H9 (cell line): ENCODE measurements around the gene CGA. TPM values are rescaled to one million over a fixed set of nuclear protein-coding genes. Genes with fewer than 3 reads are reported as not detected.

Experiments used
- DNase-seq: peaks from one replicate; pipeline ENCODE4 v3.0.0-alpha.2; 2017
- H2AFZ ChIP-seq: one replicate; pipeline ENCODE4 v1.6.1; 2013; ENCODE audit warnings: mild to moderate bottlenecking, low read length, control low read depth, moderate library complexity
- H2AK5ac ChIP-seq: 2 replicates; pipeline ENCODE4 v1.6.1; 2013; ENCODE audit warnings: low read length, control low read depth, mixed read lengths; ENCODE audit not compliant: insufficient read length
- H2BK120ac ChIP-seq: one replicate; pipeline ENCODE4 v1.6.1; 2013; ENCODE audit warnings: low read depth, mild to moderate bottlenecking, low read length, control low read depth, inconsistent platforms; ENCODE audit not compliant: poor library complexity, severe bottlenecking
- H2BK12ac ChIP-seq: 2 replicates; pipeline ENCODE4 v1.6.1; 2013; ENCODE audit warnings: low read length, control low read depth, mixed read lengths, low read depth; ENCODE audit not compliant: insufficient read length
- H2BK15ac ChIP-seq: 2 replicates; pipeline ENCODE4 v1.6.1; 2013; ENCODE audit warnings: low read depth, low read length, control low read depth
- H2BK20ac ChIP-seq: one replicate; pipeline ENCODE4 v1.6.1; 2013; ENCODE audit warnings: low read depth, mild to moderate bottlenecking, low read length, control low read depth, inconsistent platforms; ENCODE audit not compliant: poor library complexity, severe bottlenecking
- H2BK5ac ChIP-seq: 2 replicates; pipeline ENCODE4 v1.6.1; 2013; ENCODE audit warnings: low read length, control low read depth, mixed read lengths; ENCODE audit not compliant: insufficient read length
- H3K14ac ChIP-seq: 2 replicates; pipeline ENCODE4 v1.6.1; 2013; ENCODE audit warnings: low read length, control low read depth; ENCODE audit not compliant: insufficient read depth
- H3K18ac ChIP-seq: 2 replicates; pipeline ENCODE4 v1.6.1; 2013; ENCODE audit warnings: low read depth, mild to moderate bottlenecking, mixed read lengths, low read length, control low read depth; ENCODE audit not compliant: insufficient read length
- H3K23ac ChIP-seq: 2 replicates; pipeline ENCODE4 v1.6.1; 2013; ENCODE audit warnings: low read length, control low read depth, mixed read lengths, low read depth; ENCODE audit not compliant: insufficient read length
- H3K23me2 ChIP-seq: 2 replicates; pipeline ENCODE4 v1.6.1; 2013; ENCODE audit warnings: low read depth, mild to moderate bottlenecking, mixed read lengths, low read length, control low read depth; ENCODE audit not compliant: insufficient read length, poor library complexity, severe bottlenecking
- H3K27ac ChIP-seq: 2 replicates; pipeline ENCODE4 v1.5.1; 2013; ENCODE audit warnings: low read length, control low read depth, mixed read lengths, low read depth; ENCODE audit not compliant: insufficient read length
- H3K27me3 ChIP-seq: 2 replicates; pipeline ENCODE4 v1.6.1; 2013; ENCODE audit warnings: low read length, control low read depth, inconsistent platforms; ENCODE audit not compliant: insufficient read depth
- H3K4ac ChIP-seq: 2 replicates; pipeline ENCODE4 v1.6.1; 2013; ENCODE audit warnings: low read depth, mild to moderate bottlenecking, control low read depth, inconsistent platforms, low read length, moderate library complexity
- H3K4me1 ChIP-seq: 2 replicates; pipeline ENCODE4 v1.6.1; 2013; ENCODE audit warnings: low read length, control low read depth, inconsistent platforms; ENCODE audit not compliant: insufficient read depth
- H3K4me2 ChIP-seq: 2 replicates; pipeline ENCODE4 v1.6.1; 2013; ENCODE audit warnings: low read length, control low read depth, mixed read lengths; ENCODE audit not compliant: insufficient read length, insufficient read depth
- H3K56ac ChIP-seq: 2 replicates; pipeline ENCODE4 v1.6.1; 2013; ENCODE audit warnings: low read depth, mild to moderate bottlenecking, mixed read lengths, low read length, control low read depth; ENCODE audit not compliant: insufficient read length
- H3K79me1 ChIP-seq: 2 replicates; pipeline ENCODE4 v1.6.1; 2013; ENCODE audit warnings: low read depth, mild to moderate bottlenecking, moderate library complexity, low read length, control low read depth, inconsistent platforms; ENCODE audit not compliant: insufficient read depth, poor library complexity, severe bottlenecking
- H3K79me2 ChIP-seq: 2 replicates; pipeline ENCODE4 v1.6.1; 2013; ENCODE audit warnings: low read length, control low read depth, inconsistent platforms; ENCODE audit not compliant: insufficient read depth
- H3K9ac ChIP-seq: 2 replicates; pipeline ENCODE4 v1.6.1; 2013; ENCODE audit warnings: low read length, control low read depth, mixed read lengths; ENCODE audit not compliant: insufficient read length; ENCODE audit errors: extremely low read depth
- H3K9me3 ChIP-seq: one replicate; pipeline ENCODE4 v1.6.1; 2013; ENCODE audit warnings: low read depth, low read length, inconsistent platforms; ENCODE audit not compliant: control insufficient read depth
- H3T11ph ChIP-seq: one replicate; pipeline ENCODE4 v1.6.1; 2013; ENCODE audit warnings: mild to moderate bottlenecking, low read length, control low read depth, inconsistent platforms
- H4K20me1 ChIP-seq: one replicate; pipeline ENCODE4 v1.6.1; 2013; ENCODE audit not compliant: control insufficient read depth, insufficient read length, insufficient read depth
- H4K5ac ChIP-seq: 2 replicates; pipeline ENCODE4 v1.6.1; 2013; ENCODE audit warnings: low read depth, mild to moderate bottlenecking, mixed read lengths, low read length, control low read depth; ENCODE audit not compliant: insufficient read length
- H4K8ac ChIP-seq: replicated peaks from 2 replicates; pipeline ENCODE4 v1.6.1; 2013; ENCODE audit warnings: low read length, control low read depth, mixed read lengths, low read depth; ENCODE audit not compliant: insufficient read length
- H4K91ac ChIP-seq: 2 replicates; pipeline ENCODE4 v1.6.1; 2013; ENCODE audit warnings: low read depth, mild to moderate bottlenecking, moderate library complexity, mixed read lengths, low read length, control low read depth; ENCODE audit not compliant: insufficient read length
- H3K27ac Mint-ChIP-seq, 3 experiments: 2 replicates in 2 of 3; 3 replicates in 1 of 3; pipeline ENCODE4 v1.8.0; 2020 to 2021; ENCODE audit warnings: mixed read lengths in 3 of 3, mild to moderate bottlenecking in 1 of 3, moderate library complexity in 1 of 3
- H3K27me3 Mint-ChIP-seq: 2 replicates; pipeline ENCODE4 v1.8.0; 2021; ENCODE audit warnings: low read depth, mild to moderate bottlenecking, moderate library complexity, mixed read lengths
- H3K36me3 Mint-ChIP-seq, 3 experiments: 2 replicates in 2 of 3; 3 replicates in 1 of 3; pipeline ENCODE4 v1.8.0; 2020 to 2021; ENCODE audit warnings: low read depth in 3 of 3, mixed read lengths in 3 of 3; ENCODE audit not compliant: insufficient read depth in 1 of 3
- H3K4me1 Mint-ChIP-seq, 2 experiments: 2 replicates each; pipeline ENCODE4 v1.8.0; 2020; ENCODE audit warnings: mixed read lengths in 2 of 2
- H3K4me3 Mint-ChIP-seq, 2 experiments: 2 replicates in 1 of 2; 3 replicates in 1 of 2; pipeline ENCODE4 v1.8.0; 2020 to 2021; ENCODE audit warnings: mild to moderate bottlenecking in 2 of 2, mixed read lengths in 2 of 2, moderate library complexity in 1 of 2
- H3K9me3 Mint-ChIP-seq, 2 experiments: 2 replicates in 1 of 2; 3 replicates in 1 of 2; pipeline ENCODE4 v1.8.0; 2020; ENCODE audit warnings: mild to moderate bottlenecking in 2 of 2, mixed read lengths in 2 of 2, moderate library complexity in 1 of 2
- WGBS: extraction: QIAGEN DNeasy Blood & Tissue Kit; methylation state at CpG from one replicate; pipeline ENCODE4 v1.1.7; 2013; ENCODE audit warnings: missing lambda C conversion rate, low lambda C conversion rate, mixed read lengths; ENCODE audit not compliant: insufficient read length; ENCODE audit errors: extremely low coverage; 5-methylcytosine and 5-hydroxymethylcytosine counted together
- total RNA-seq: library from RNA; stranded (reverse); gene quantifications from 2 replicates; pipeline ENCODE4 v1.2.1, GENCODE V29; 2021
- TF ChIP-seq, protein P1 (sequence below): fragments of 200-600 bp; sonication (generic); conservative IDR thresholded peaks from 3 replicates; pipeline ENCODE4 v1.8.0; 2021; ENCODE audit warnings: antibody characterized with exemption, mild to moderate bottlenecking

The CGA gene
- total RNA-seq, 1 experiment from 2014 or later = not detected

DNA sequence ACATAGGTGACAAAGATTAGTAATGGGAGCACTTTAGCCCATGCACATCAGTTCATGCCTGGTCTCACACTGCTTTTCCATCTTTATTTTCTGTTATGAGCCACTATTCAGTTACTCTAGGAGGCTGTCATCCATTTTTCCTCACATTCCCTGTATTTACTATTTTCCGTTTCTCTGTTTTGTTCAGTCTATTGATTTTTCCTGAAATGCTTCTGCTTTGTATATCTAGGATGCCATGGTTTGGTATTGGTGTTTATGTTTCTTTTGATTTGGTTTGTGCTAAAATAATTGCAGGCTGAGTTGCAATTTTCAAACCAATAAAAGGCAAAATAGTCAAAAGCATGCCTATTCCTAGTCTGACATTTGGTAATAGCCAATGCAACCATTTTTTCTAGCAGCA, 31.6 kb upstream of the CGA start:
- Histone ChIP-seq H3K79me1 (no peaks in the 10 kb centered on the region), H2BK20ac (no peak overlapping the region), H4K5ac (no peak overlapping the region), H3K9ac (no peak overlapping the region), H3K14ac (no peak overlapping the region), H2BK12ac (no peak overlapping the region), H3K4me1 (no peaks in the 10 kb centered on the region), H4K91ac (no peak overlapping the region), H3K79me2 (no peaks in the 10 kb centered on the region), H3K27ac (no peak overlapping the region), H3K23ac (no peak overlapping the region), H3K4me2 (no peak overlapping the region), H3K23me2 (no peaks in the 10 kb centered on the region), H3T11ph (no peak overlapping the region), H2AK5ac (no peak overlapping the region), H3K27me3 (no peaks in the 10 kb centered on the region), H3K4ac (no peak overlapping the region), H3K56ac (no peak overlapping the region), H3K9me3 (no peaks in the 10 kb centered on the region), H3K18ac (no peak overlapping the region), H4K8ac (no peak overlapping the region), H2BK120ac (no peak overlapping the region), H4K20me1 (no peaks in the 10 kb centered on the region), H2BK5ac (no peak overlapping the region), H2AFZ (no peak overlapping the region), H2BK15ac (no peak overlapping the region)
- Mint-ChIP-seq H3K9me3 (peaks cover 0 to 10% of the 10 kb centered on the region in 2 experiments; a peak in 3 of 5 replicates), H3K4me3 (no peak overlapping the region; a peak in 1 of 5 replicates), H3K4me1 (no peaks in the 10 kb centered on the region), H3K27me3 (no peaks in the 10 kb centered on the region; the same call in 1 of the 2 replicates), H3K36me3 (0 out of 7 replicates have a peak, but pooled peaks cover 0 to 6% (median 2%) of the 10 kb centered on the region in 3 experiments), H3K27ac (no peak overlapping the region)
- DNase-seq = no peak
- no CpG with 5 or more reads among the region's 1 CpG for WGBS
- TF ChIP-seq, protein P1, sequence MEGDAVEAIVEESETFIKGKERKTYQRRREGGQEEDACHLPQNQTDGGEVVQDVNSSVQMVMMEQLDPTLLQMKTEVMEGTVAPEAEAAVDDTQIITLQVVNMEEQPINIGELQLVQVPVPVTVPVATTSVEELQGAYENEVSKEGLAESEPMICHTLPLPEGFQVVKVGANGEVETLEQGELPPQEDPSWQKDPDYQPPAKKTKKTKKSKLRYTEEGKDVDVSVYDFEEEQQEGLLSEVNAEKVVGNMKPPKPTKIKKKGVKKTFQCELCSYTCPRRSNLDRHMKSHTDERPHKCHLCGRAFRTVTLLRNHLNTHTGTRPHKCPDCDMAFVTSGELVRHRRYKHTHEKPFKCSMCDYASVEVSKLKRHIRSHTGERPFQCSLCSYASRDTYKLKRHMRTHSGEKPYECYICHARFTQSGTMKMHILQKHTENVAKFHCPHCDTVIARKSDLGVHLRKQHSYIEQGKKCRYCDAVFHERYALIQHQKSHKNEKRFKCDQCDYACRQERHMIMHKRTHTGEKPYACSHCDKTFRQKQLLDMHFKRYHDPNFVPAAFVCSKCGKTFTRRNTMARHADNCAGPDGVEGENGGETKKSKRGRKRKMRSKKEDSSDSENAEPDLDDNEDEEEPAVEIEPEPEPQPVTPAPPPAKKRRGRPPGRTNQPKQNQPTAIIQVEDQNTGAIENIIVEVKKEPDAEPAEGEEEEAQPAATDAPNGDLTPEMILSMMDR = no peak
